KMS-11 (cell line): ENCODE results near the gene PMVK.

Experiments used
- H2AFZ ChIP-seq: fragments of 200-600 bp; sonication (generic); 2 replicates; pipeline ENCODE4 v1.6.1; 2016; ENCODE audit warnings: antibody characterized with exemption, mixed run types, low read depth
- H3K27ac ChIP-seq: fragments of 200-600 bp; sonication (generic); 2 replicates; pipeline ENCODE4 v1.6.1; 2016; ENCODE audit warnings: mild to moderate bottlenecking, mixed run types
- H3K27me3 ChIP-seq: fragments of 200-600 bp; sonication (generic); 2 replicates; pipeline ENCODE4 v1.6.1; 2017; ENCODE audit warnings: mild to moderate bottlenecking, low read depth, mixed run types, moderate library complexity; ENCODE audit not compliant: insufficient read depth
- H3K36me3 ChIP-seq: fragments of 200-600 bp; sonication (generic); 2 replicates; pipeline ENCODE4 v1.6.1; 2017; ENCODE audit warnings: mild to moderate bottlenecking, mixed run types; ENCODE audit not compliant: insufficient read depth
- H3K4me1 ChIP-seq: fragments of 200-600 bp; sonication (generic); 2 replicates; pipeline ENCODE4 v1.6.1; 2016; ENCODE audit warnings: mild to moderate bottlenecking, low read depth, mixed run types; ENCODE audit not compliant: poor library complexity, severe bottlenecking
- H3K4me2 ChIP-seq: fragments of 200-600 bp; sonication (generic); 2 replicates; pipeline ENCODE4 v1.7.0; 2016; ENCODE audit warnings: mild to moderate bottlenecking, mixed run types
- H3K4me3 ChIP-seq: fragments of 200-600 bp; sonication (generic); IDR thresholded peaks from 2 replicates; pipeline ENCODE4 v1.6.1; 2017; ENCODE audit warnings: low read depth, low read length, mixed read lengths; ENCODE audit not compliant: insufficient read depth
- H3K79me2 ChIP-seq: fragments of 200-600 bp; sonication (generic); 2 replicates; pipeline ENCODE4 v1.6.1; 2016; ENCODE audit warnings: low read depth, mixed run types; ENCODE audit not compliant: insufficient read depth
- H3K9ac ChIP-seq: fragments of 200-600 bp; sonication (generic); 2 replicates; pipeline ENCODE4 v1.6.1; 2016; ENCODE audit warnings: mild to moderate bottlenecking, mixed run types
- H4K20me1 ChIP-seq: fragments of 200-600 bp; sonication (generic); 2 replicates; pipeline ENCODE4 v1.6.1; 2016; ENCODE audit warnings: mild to moderate bottlenecking, mixed run types; ENCODE audit not compliant: insufficient read depth
- CTCF ChIP-seq: fragments of 200-600 bp; sonication (generic); conservative IDR thresholded peaks from 2 replicates; pipeline ENCODE4 v1.6.1; 2017; ENCODE audit warnings: low read depth, mild to moderate bottlenecking, antibody characterized with exemption, low read length, moderate library complexity, mixed read lengths

The PMVK gene

GRCh38 chr1:154960446-154961136 is 24.1 kb upstream of the PMVK start:
- H4K20me1 ChIP-seq, result no peaks in the 10 kb centered on the region
- peaks cover 7% of the 10 kb centered on the region; the same call in 1 of the 2 replicates for H3K36me3 ChIP-seq
- peak overlapping the region; percentile 78 for H3K9ac ChIP-seq
- peaks cover 52% of the 10 kb centered on the region for H3K4me1 ChIP-seq
- H3K27ac ChIP-seq, result peak overlapping the region; percentile 80
- peak overlapping the region; percentile 60; the same call in 1 of the 2 replicates for H2AFZ ChIP-seq
- peak overlapping the region; percentile 93 for H3K4me2 ChIP-seq
- H3K79me2 ChIP-seq, result peaks cover 39% of the 10 kb centered on the region
- no peaks in the 10 kb centered on the region for H3K27me3 ChIP-seq
- TF ChIP-seq CTCF, result no peak
- H3K4me3 ChIP-seq, result peak overlapping the region; percentile 98

GRCh38 chr1:154959426-154959780 is 22.9 kb upstream of the PMVK start:
- H3K9ac ChIP-seq, result no peak overlapping the region
- no peak overlapping the region for H3K4me3 ChIP-seq
- no peak overlapping the region for H2AFZ ChIP-seq
- H3K4me2 ChIP-seq, result no peak overlapping the region
- H3K36me3 ChIP-seq, result peaks cover 7% of the 10 kb centered on the region; the same call in 1 of the 2 replicates
- TF ChIP-seq CTCF, result no peak
- H3K27me3 ChIP-seq, result no peaks in the 10 kb centered on the region
- H3K27ac ChIP-seq, result no peak overlapping the region
- H4K20me1 ChIP-seq, result no peaks in the 10 kb centered on the region
- peaks cover 43% of the 10 kb centered on the region for H3K79me2 ChIP-seq
- H3K4me1 ChIP-seq, result peaks cover 56% of the 10 kb centered on the region

GRCh38 chr1:154958681-154959425 is 22.3 kb upstream of the PMVK start:
- Histone ChIP-seq H3K4me1 (peaks cover 58% of the 10 kb centered on the region), H3K36me3 (peaks cover 7% of the 10 kb centered on the region; the same call in 1 of the 2 replicates), H3K79me2 (peaks cover 48% of the 10 kb centered on the region), H3K4me3 (no peak overlapping the region), H3K4me2 (no peak overlapping the region), H2AFZ (no peak overlapping the region), H3K9ac (no peak overlapping the region), H3K27me3 (no peaks in the 10 kb centered on the region), H3K27ac (no peak overlapping the region; the same call in 1 of the 2 replicates), H4K20me1 (no peaks in the 10 kb centered on the region)
- no peak for TF ChIP-seq CTCF

- H3K4me2 ChIP-seq, result no peak overlapping the region
Observed at GRCh38 chr1:154958036-154958435, 21.5 kb upstream of the PMVK start.

More at GRCh38 chr1:154958036-154958435, 21.5 kb upstream of the PMVK start:
- H3K27me3 ChIP-seq, result no peaks in the 10 kb centered on the region
- peaks cover 58% of the 10 kb centered on the region for H3K4me1 ChIP-seq
- H3K36me3 ChIP-seq, result no peaks in the 10 kb centered on the region
- H3K4me3 ChIP-seq, result peak overlapping the region; percentile 12
- H4K20me1 ChIP-seq, result no peaks in the 10 kb centered on the region
- no peak for TF ChIP-seq CTCF
- no peak overlapping the region for H2AFZ ChIP-seq
- no peak overlapping the region for H3K9ac ChIP-seq
- H3K79me2 ChIP-seq, result peaks cover 48% of the 10 kb centered on the region
- H3K27ac ChIP-seq, result no peak overlapping the region; the same call in 1 of the 2 replicates
